HCT116 (cell line): ENCODE data around the gene SPATA3.

Experiments
- ATF3 ChIP-seq: IDR thresholded peaks from 2 replicates; pipeline ENCODE4 v1.6.1; 2012
- CTCF ChIP-seq, 3 experiments: fragments of 200-600 bp in 1 of 3; sonication (generic) in 1 of 3; IDR thresholded peaks in 2 of 3; conservative IDR thresholded peaks in 1 of 3; 2 replicates each; pipeline ENCODE4 v1.5.1; 2012 to 2017; ENCODE audit warnings: low read depth in 2 of 3, low read length in 2 of 3, antibody characterized with exemption in 1 of 3, borderline replicate concordance in 1 of 3, control low read depth in 1 of 3, mild to moderate bottlenecking in 1 of 3, mixed read lengths in 1 of 3, mixed run types in 1 of 3, moderate library complexity in 1 of 3; ENCODE audit not compliant: insufficient read depth in 1 of 3
- EZH2 ChIP-seq: fragments of 200-600 bp; sonication (generic); IDR thresholded peaks from 2 replicates; pipeline ENCODE4 v1.6.1; 2017; ENCODE audit warnings: antibody characterized with exemption, mixed run types
- EZH2phosphoT487 ChIP-seq: fragments of 200-600 bp; IDR thresholded peaks from 2 replicates; pipeline ENCODE4 v1.6.1; 2018; ENCODE audit warnings: antibody characterized with exemption, borderline replicate concordance
- MAX ChIP-seq: IDR thresholded peaks from 2 replicates; pipeline ENCODE4 v1.6.1; 2012
- POLR2AphosphoS5 ChIP-seq: IDR thresholded peaks from 2 replicates; pipeline ENCODE4 v1.6.1; 2011; ENCODE audit warnings: mild to moderate bottlenecking, low read depth, low read length, moderate library complexity
- RAD21 ChIP-seq: IDR thresholded peaks from 2 replicates; pipeline ENCODE4 v1.6.1; 2012; ENCODE audit warnings: low read depth, mild to moderate bottlenecking
- REST ChIP-seq: IDR thresholded peaks from 2 replicates; pipeline ENCODE4 v1.6.1; 2012; ENCODE audit warnings: low read depth
- SIN3A ChIP-seq: IDR thresholded peaks from 2 replicates; pipeline ENCODE4 v1.6.1; 2012; ENCODE audit warnings: low read depth
- SP1 ChIP-seq: IDR thresholded peaks from 2 replicates; pipeline ENCODE4 v1.6.1; 2012; ENCODE audit warnings: low read depth
- SRF ChIP-seq: IDR thresholded peaks from 2 replicates; pipeline ENCODE4 v1.6.1; 2012; ENCODE audit warnings: low read depth
- YY1 ChIP-seq: IDR thresholded peaks from 2 replicates; pipeline ENCODE4 v1.6.1; 2011; ENCODE audit warnings: low read length, low read depth, moderate library complexity, mild to moderate bottlenecking; ENCODE audit not compliant: insufficient replicate concordance; ENCODE audit errors: extremely low read depth
- ZFX ChIP-seq: fragments of 450-650 bp; IDR thresholded peaks from 2 replicates; pipeline ENCODE4 v1.6.1; 2017

GRCh38 chr2:230964136-230964730 lies 31.7 kb upstream of the SPATA3 start:
- no peak for TF ChIP-seq CTCF (IDR thresholded peaks at IDR 0.05 in 2 of 3, conservative IDR thresholded peaks at IDR 0.05 in 1 of 3; ENCODE audit: borderline replicate concordance in 1 of 3, insufficient read depth in 1 of 3, low read depth in 2 of 3, low read length in 2 of 3)
- TF ChIP-seq RAD21, result no peak
- no peak for TF ChIP-seq REST
- TF ChIP-seq POLR2AphosphoS5, result no peak
- TF ChIP-seq MAX, result no peak
- no peak for TF ChIP-seq SIN3A
- no peak for TF ChIP-seq ATF3
- no peak for TF ChIP-seq EZH2phosphoT487
- TF ChIP-seq SP1, result no peak
- no peak for TF ChIP-seq SRF
- TF ChIP-seq EZH2, result no peak
- no peak for TF ChIP-seq ZFX
- no peak for TF ChIP-seq YY1
